HEK293 (cell line): ENCODE results near the gene WDR72.

ENCODE experiments used
- CTCF ChIP-seq: fragments of 450-650 bp; formaldehyde crosslinking; IDR thresholded peaks from 2 replicates; pipeline ENCODE4 v1.5.1; 2016; ENCODE audit warnings: missing biosample characterization, missing genetic modification characterization
- PRDM1 ChIP-seq: fragments of 450-650 bp; formaldehyde crosslinking; IDR thresholded peaks from 2 replicates; pipeline ENCODE4; 2016; ENCODE audit warnings: missing biosample characterization, missing genetic modification characterization
- SP2 ChIP-seq: fragments of 450-650 bp; formaldehyde crosslinking; IDR thresholded peaks from 2 replicates; pipeline ENCODE4 v1.5.1; 2016; ENCODE audit warnings: missing biosample characterization, missing genetic modification characterization

- TF ChIP-seq SP2 (tag by site-specific recombination) (no peak), PRDM1 (no peak), CTCF (tag by site-specific recombination) (no peak)
Measured at GRCh38 chr15:53752406-53752805, 7.1 kb downstream of the WDR72 start.
